MG63 (cell line): ENCODE measurements around the gene KCNIP4. TPM values are rescaled to one million over a fixed set of nuclear protein-coding genes. Genes with fewer than 3 reads are reported as not detected.

Experiments used
- DNase-seq: peaks from one replicate; pipeline ENCODE4 v3.0.0-alpha.2; 2020
- H3K27me3 ChIP-seq: fragments of 250-450 bp; sonication (Bioruptor Pico); 2 replicates; pipeline ENCODE4 v1.5.1; 2020; ENCODE audit warnings: mild to moderate bottlenecking, moderate library complexity
- H3K36me3 ChIP-seq: fragments of 250-450 bp; sonication (Bioruptor Pico); 2 replicates; pipeline ENCODE4 v1.5.1; 2020; ENCODE audit warnings: mild to moderate bottlenecking, moderate library complexity
- H3K4me3 ChIP-seq: fragments of 250-450 bp; sonication (Bioruptor Pico); 2 replicates; pipeline ENCODE4 v1.5.1; 2020; ENCODE audit warnings: mild to moderate bottlenecking, moderate library complexity
- H3K9me3 ChIP-seq: fragments of 250-450 bp; sonication (Bioruptor Pico); 2 replicates; pipeline ENCODE4 v1.5.1; 2020; ENCODE audit warnings: mild to moderate bottlenecking, moderate library complexity
- total RNA-seq: library from RNA; depleted of rRNA; stranded (reverse); fragments of >200 nt; shearing (Covaris generic); gene quantifications from 2 replicates; pipeline ENCODE4 v1.2.3, GENCODE V29; 2014; ENCODE audit warnings: low replicate concordance

KCNIP4 gene
- total RNA-seq, 1 experiment from 2014 or later = not detected

DNA sequence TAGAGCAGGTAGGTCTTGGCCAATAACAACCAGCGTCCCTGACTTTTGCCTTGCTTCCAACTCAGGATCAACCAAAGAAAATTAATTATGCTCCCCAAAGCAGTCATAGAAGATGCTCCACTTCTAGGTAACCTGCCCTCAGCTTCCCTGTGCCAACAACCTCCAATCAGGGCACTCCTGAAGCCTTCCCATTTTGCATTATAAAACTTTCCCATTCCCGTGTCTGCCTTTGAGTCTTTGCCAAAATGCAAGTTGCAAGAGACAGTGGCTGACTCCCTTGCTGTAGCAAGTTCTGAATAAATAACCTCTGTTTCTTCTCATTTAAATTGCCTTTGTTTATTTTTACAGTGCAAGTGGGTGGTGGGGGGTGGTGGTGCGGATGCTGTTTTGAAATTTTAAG, 830.3 kb downstream of the KCNIP4 start:
- H3K27me3 ChIP-seq = no peaks in the 10 kb centered on the region
- H3K4me3 ChIP-seq = no peak overlapping the region
- DNase-seq = no peak
- no peaks in the 10 kb centered on the region for H3K36me3 ChIP-seq
- no peaks in the 10 kb centered on the region for H3K9me3 ChIP-seq

DNA sequence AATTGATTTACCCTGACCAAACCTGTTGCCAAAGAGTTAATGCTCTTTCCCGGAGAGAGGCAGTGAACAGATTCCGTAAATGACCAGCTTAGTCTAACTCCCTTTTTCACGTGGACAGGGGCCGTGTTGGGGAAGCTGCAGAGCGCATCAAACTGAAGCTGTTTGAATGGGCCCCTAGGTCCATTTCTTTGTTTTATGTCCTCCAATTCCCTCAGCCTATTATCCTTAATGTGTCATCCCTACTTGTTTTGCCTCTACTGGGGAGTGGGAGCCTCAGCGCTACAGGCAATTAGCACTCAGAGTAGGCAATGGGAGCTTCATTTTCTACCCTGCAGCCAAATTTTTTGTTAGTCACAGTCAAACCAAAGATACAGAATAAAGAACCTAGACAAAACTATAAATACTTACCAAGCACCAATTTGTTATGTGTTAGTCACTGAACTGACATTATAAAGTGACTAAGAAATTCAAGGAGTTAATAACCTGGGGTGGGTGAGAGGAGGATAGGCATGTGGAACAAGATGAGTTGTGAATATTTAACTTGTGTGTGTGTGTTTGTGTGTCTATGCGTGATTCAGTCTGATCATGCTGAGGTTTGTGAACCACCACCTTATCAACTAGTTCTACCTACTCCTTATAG, 830.9 kb downstream of the KCNIP4 start:
- Histone ChIP-seq H3K36me3 (no peaks in the 10 kb centered on the region), H3K27me3 (no peaks in the 10 kb centered on the region), H3K9me3 (no peaks in the 10 kb centered on the region), H3K4me3 (no peak overlapping the region)
- DNase-seq = no peak

DNA sequence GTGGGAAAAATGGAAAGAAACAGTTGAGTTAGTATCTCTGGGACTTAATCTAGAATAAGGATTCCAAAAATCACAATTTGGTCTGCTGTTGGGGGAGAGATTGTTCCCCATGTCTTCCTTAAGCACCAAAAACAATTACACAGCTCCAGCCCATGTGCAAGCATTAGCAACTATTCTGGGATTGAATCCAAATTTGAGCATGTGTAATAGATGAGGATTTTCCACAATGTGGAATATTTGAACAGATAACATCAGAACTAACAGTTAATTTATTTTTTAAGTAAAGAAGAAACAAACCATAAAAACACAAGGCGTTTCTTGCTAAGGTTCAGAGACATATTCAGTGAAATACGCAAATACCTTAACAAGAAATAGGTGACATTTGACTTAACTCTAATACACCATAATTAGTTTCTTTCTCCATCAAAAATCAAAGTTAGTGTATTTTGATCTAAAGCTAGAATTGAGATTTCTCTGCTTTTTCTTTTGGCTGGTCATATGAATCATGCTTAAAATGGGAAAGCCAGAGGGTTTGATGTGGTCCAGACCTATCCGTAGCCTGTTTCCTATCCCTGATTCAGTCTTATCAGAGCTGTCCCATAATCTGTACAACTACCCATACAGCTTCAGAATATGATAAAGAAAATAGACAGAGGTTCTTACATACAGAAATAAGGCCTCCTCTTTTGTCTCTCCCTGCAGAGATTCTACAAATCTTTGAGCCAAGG, 834.9 kb downstream of the KCNIP4 start:
- no peak for DNase-seq

DNA sequence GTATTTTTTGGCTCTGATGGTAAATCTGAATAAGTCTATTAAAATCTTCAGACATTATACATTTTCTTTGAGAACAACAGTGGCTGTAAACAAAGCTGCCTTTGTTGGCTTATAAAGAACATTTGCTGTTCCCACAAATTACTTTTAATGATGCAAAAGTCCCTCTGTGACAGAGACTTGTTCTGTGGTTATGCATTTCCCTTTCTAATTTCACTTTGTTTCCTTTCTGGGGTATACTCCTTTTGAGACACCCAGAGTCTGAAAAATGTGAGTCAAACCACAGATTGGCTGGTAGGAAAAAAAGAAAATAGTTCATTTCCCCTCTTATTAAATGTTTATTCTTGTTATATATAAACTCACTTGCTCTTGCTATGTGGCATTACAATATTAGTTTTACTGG, 845.9 kb downstream of the KCNIP4 start:
- Histone ChIP-seq H3K27me3 (no peaks in the 10 kb centered on the region), H3K36me3 (no peaks in the 10 kb centered on the region), H3K9me3 (no peaks in the 10 kb centered on the region), H3K4me3 (no peak overlapping the region)
- DNase-seq = no peak

More for the DNA sequence above, 834.9 kb downstream of the KCNIP4 start:
- no peaks in the 10 kb centered on the region for H3K36me3 ChIP-seq
- no peaks in the 10 kb centered on the region for H3K9me3 ChIP-seq
- H3K27me3 ChIP-seq = no peaks in the 10 kb centered on the region
- no peak overlapping the region for H3K4me3 ChIP-seq

DNA sequence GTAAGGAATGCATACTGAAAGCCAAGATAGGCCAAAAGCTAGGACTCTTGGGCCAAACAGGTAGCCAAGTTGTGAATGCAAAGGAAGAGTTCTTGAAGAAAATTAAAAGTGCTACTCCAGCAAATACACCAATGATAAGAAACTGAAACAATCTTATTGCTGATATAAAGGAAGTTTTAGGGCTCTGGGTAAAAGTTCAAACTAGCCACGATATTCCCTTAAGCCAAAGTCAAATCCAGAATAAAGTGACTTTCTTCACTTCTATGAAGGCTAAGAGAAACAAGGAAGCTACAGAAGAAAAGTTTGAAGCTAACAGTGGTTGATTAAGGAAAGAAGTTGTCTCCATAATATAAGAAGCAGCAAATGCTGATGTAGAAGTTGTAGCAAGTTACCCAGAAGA, 850.7 kb downstream of the KCNIP4 start:
- H3K9me3 ChIP-seq = no peaks in the 10 kb centered on the region
- H3K36me3 ChIP-seq = no peaks in the 10 kb centered on the region
- no peaks in the 10 kb centered on the region for H3K27me3 ChIP-seq
- no peak overlapping the region for H3K4me3 ChIP-seq
- no peak for DNase-seq

DNA sequence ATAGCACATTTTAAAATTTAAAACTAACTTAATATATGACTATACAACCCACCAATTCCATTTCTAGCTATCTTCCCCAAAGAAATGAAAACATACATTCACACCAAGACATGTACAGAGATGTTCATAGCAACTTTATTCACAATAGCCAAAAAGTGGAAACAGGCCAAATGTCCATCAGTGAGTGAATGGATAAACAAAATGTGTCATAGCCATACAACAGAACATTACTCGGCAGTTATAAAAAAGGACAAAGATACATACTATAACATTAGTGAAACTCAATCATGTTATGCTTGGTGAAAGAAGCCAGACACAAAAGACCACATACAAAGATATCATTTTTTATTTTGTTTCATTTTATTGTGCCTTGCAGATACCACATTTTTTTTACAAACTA, 851.5 kb downstream of the KCNIP4 start:
- Histone ChIP-seq H3K36me3 (no peaks in the 10 kb centered on the region), H3K9me3 (no peaks in the 10 kb centered on the region), H3K27me3 (no peaks in the 10 kb centered on the region), H3K4me3 (no peak overlapping the region)
- no peak for DNase-seq

DNA sequence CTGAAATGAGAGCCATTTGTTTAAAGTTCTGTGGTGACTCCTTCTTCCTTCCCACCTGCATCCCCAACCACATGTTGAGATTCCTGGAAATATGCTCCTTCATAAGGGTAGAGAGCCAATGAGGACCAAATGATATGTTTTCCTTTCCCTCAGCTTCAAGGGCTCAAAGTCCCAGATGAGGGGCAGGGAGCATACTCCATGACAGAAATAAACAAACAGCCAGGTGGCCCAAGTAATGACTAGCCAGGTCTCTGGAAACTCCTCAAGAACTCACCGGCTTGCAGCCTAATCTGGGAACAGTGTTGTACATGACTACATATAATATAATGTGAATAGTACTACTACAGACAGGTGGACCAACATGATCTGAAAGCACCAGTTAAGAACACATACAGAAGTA, 856.0 kb downstream of the KCNIP4 start:
- H3K27me3 ChIP-seq = no peaks in the 10 kb centered on the region
- no peaks in the 10 kb centered on the region for H3K9me3 ChIP-seq
- no peak overlapping the region for H3K4me3 ChIP-seq
- no peak for DNase-seq
- no peaks in the 10 kb centered on the region for H3K36me3 ChIP-seq

DNA sequence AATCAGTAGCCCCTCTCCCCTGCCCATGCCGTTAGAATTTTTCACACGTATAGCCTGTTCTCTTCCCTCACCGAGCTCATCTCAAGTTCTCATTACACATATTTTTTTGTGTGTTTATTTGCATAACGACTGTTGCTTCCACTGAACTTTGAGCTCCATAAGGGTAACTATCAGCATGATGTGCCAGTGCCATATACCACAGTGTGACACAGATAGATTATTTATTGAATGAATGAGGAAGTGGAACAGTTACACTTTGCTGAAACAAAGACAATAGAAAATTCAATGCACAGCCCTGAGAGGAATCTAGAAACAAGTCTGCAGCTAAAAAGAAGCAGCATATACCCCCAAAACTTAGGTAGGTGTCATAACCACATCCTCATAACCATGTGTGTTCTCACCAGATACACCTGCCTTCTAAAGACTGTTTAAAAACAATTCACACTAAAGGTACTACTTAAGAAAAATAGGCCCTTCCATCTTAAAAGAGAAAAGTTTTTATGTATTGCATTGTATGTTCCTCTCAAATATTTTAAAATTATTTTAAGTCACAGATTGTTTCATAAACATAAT, 858.4 kb downstream of the KCNIP4 start:
- Histone ChIP-seq H3K9me3 (no peaks in the 10 kb centered on the region), H3K4me3 (no peak overlapping the region), H3K36me3 (no peaks in the 10 kb centered on the region), H3K27me3 (no peaks in the 10 kb centered on the region)
- DNase-seq = no peak

DNA sequence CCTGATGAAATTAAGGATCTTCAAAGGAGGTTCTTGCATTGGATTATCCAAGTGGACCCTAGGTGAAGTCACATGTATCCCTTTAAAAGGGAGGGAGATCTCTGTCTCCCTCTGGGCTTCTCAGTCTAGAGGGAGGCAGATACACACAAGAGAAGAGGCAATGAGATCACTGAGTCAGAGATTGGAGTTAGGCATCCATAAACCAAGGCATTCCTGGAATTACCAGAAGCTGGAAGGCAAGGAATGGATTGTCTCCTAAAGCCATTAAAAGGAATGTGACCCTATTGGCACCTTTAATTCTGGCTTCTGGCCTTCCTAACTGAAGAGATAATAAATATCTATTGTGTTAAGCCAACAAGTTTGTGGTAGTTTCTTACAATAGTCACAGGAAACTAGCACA, 865.2 kb downstream of the KCNIP4 start:
- H3K4me3 ChIP-seq = no peak overlapping the region
- H3K36me3 ChIP-seq = no peaks in the 10 kb centered on the region
- DNase-seq = no peak
- no peaks in the 10 kb centered on the region for H3K9me3 ChIP-seq
- no peaks in the 10 kb centered on the region for H3K27me3 ChIP-seq

DNA sequence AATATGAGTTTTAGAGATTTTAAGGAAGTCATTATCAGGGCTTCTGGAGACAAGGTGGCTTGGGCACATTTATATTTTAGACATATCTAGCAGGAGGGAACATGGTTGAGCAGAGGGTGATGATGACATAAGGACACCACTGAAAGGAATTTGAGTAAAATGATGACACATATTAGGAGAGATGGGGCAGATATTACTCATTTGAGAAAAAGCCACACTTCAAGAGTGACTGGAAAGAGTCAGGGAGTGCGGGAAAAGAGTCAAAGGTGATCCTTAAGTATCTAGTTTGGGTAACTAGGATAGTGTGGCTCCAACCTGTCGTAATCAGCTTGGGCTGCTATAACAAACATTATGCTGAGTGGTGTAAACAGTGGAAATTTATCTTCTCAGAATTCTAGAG, 870.6 kb downstream of the KCNIP4 start:
- DNase-seq = no peak
- Histone ChIP-seq H3K36me3 (no peaks in the 10 kb centered on the region), H3K9me3 (no peaks in the 10 kb centered on the region), H3K4me3 (no peak overlapping the region), H3K27me3 (no peaks in the 10 kb centered on the region)

DNA sequence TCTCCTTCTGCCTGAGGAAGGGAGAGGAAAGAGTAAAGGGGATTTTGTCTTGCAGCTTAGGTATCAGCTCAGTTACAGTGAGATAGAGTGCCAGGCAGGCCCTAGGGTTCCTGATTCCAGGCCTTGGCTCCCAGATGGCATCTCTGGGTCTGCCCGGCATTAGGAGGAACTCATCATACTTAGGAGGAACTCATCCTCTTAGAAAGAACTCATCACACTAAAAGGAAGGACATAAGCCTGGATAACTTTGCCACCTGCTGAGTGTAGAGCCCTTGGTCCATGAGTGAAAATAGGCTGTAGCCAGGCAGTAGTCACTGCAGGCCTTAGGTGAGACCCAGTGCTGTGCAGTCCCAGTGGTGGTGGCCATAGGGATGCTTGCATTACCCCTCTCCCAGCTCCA, 881.2 kb downstream of the KCNIP4 start:
- no peaks in the 10 kb centered on the region for H3K9me3 ChIP-seq
- H3K36me3 ChIP-seq = no peaks in the 10 kb centered on the region
- H3K4me3 ChIP-seq = no peak overlapping the region
- H3K27me3 ChIP-seq = no peaks in the 10 kb centered on the region
- DNase-seq = no peak

DNA sequence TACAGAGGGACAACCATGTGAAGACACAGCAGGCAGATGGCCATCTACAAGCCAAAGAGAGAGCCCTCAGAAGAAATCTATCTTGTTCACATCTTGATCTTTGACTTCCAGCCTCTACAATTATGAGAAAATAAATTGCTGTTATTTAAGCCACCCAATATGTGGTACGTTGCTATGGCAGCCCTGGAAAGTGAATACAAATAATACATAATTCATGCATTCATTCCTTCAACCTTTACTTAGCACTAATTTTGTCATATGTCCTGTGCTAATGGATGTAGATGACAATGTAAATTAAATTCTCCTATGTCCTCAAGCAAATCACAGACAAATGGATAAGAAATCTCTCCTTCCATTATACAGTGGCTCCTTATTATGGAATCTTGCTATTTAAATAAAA, 886.7 kb downstream of the KCNIP4 start:
- DNase-seq = no peak
- no peaks in the 10 kb centered on the region for H3K27me3 ChIP-seq
- H3K9me3 ChIP-seq = no peaks in the 10 kb centered on the region
- no peak overlapping the region for H3K4me3 ChIP-seq
- no peaks in the 10 kb centered on the region for H3K36me3 ChIP-seq

DNA sequence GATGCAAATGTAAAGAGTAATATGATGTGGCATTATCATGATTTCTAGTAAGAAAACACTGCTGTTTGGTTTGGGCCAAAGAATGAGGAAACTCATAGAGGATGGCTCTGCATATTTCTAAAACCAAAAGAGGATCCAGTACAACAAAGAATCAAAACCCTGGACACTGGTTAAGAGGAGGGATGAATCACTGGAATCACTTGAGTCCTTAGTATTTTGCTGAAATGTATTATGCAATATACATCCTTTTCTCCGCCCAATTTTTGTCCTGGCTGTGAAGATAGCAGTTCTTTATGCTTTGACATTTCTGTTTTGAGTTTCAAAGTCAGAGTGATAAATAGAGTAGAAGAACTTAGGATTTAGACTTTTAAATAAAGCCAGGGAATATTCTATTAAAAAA, 902.4 kb downstream of the KCNIP4 start:
- Histone ChIP-seq H3K36me3 (no peaks in the 10 kb centered on the region), H3K27me3 (no peaks in the 10 kb centered on the region), H3K9me3 (no peaks in the 10 kb centered on the region), H3K4me3 (no peak overlapping the region)
- DNase-seq = no peak

DNA sequence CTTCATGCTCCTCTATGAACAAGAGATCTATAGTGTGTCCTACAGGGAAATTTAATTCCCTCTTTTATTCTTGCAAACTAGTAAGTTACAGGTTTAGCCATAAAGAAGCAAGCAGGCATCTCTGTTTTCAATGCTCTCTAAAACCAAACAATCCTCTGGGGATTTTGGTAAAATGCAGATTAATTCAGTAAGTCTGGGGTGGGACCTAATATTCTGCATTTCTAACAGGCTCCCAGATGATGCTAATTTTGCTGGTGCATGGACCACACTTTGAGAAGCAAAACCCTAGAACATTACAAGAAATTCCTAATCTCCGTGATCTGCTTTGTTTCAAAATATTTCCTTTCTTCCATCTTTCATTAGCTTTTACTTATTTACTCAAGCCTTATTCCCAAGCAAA, 903.5 kb downstream of the KCNIP4 start:
- Histone ChIP-seq H3K9me3 (no peaks in the 10 kb centered on the region), H3K4me3 (no peak overlapping the region), H3K27me3 (no peaks in the 10 kb centered on the region), H3K36me3 (no peaks in the 10 kb centered on the region)
- no peak for DNase-seq

DNA sequence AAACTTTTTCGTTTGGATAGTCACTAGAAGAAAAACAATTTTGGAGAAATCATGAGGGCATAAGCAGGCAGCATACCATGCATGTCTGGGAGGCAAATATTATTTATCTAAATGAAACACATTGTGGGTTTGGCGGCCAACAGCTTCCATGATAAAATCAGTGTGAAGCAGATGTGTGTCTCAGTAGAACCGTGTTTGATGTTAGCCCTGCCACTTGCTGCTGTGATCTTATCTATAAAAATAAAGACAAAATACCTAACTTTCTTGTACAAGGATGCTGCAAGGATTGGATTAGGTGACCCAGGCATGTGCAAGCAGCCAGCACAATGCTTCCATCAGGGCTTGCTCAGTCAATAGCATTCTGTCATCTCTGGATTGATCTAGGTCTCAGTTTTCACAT, 906.9 kb downstream of the KCNIP4 start:
- Histone ChIP-seq H3K27me3 (no peaks in the 10 kb centered on the region), H3K4me3 (no peak overlapping the region), H3K36me3 (no peaks in the 10 kb centered on the region), H3K9me3 (no peaks in the 10 kb centered on the region)
- no peak for DNase-seq

DNA sequence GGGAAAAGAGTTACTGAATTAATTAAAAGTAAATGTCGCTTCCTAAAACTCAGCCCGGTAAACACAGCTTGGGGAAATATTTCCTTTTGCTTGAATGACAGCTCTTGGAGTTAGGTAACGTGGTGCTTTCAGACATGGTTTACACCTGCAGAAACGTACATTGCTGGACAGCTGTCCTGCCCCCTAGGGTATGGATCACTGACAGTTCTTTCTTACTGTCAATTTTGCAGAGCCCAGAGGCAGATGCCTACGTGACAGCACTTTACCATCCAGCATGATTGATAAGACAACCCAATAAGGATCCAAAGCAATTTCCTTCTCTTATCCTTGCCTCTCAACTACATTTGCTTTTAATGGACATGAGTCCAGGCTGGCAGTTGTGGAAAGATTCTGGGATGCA, 913.8 kb downstream of the KCNIP4 start:
- DNase-seq = no peak
- no peak overlapping the region for H3K4me3 ChIP-seq
- no peaks in the 10 kb centered on the region for H3K36me3 ChIP-seq
- no peaks in the 10 kb centered on the region for H3K27me3 ChIP-seq
- H3K9me3 ChIP-seq = no peaks in the 10 kb centered on the region

DNA sequence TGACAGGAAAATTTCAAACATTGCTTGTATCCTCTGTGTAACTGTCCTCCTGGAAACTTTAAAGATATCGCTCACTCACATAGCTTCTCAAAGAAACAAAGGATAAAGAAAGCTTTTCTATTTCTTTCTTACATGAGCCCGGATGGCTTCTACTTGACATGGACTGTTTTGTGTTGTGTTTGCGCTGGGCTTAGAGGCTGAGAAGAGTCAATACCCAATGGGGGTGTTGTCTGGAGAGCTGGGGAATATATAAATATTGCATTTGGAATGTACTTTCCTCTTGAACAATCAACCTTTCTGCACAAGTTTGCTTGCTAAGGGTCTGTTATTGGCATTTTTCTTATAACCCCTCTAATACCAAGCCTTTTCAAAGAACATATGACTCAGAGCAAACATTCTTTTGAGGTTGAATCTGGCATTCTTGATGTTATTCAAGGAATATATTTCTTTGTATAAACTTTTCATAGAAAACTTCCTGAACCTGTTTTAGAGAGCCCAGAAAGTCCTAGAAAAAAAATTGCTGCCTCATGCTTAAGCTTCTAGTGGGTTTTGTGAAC, 916.4 kb downstream of the KCNIP4 start:
- no peaks in the 10 kb centered on the region for H3K27me3 ChIP-seq
- no peaks in the 10 kb centered on the region for H3K9me3 ChIP-seq
- H3K36me3 ChIP-seq = no peaks in the 10 kb centered on the region
- no peak for DNase-seq
- H3K4me3 ChIP-seq = no peak overlapping the region

DNA sequence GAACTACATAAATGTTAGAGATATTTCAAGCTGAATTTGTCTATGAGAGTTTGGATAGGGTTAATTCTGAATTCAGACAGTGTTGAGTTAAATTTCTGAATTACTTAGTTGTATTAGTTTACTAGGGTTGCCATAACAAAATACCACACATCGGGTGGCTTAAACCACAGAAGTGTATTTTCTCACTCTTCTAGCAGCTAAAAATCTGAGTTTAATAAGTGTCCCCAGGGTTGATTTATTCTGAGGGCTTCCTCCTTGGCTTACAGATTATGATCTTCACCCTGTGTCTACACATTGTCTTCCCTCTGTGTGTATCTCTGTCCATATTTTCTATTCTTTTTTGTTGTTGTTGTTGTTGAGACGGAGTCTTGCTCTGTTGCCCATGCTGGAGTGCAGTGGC, 929.8 kb downstream of the KCNIP4 start:
- Histone ChIP-seq H3K36me3 (no peaks in the 10 kb centered on the region), H3K4me3 (no peak overlapping the region), H3K9me3 (no peaks in the 10 kb centered on the region), H3K27me3 (no peaks in the 10 kb centered on the region)
- DNase-seq = no peak
